Coronary artery (tissue), 2 donors: ENCODE results near the gene BTAF1.

Experiments
- DNase-seq: peaks from one replicate; pipeline ENCODE4 v3.0.0-alpha.2; 2017; ENCODE audit warnings: low spot score
- H3K27ac ChIP-seq, 2 donors: fragments of 200-600 bp; sonication (generic); one replicate each; pipeline ENCODE4 v1.5.1; 2016 to 2019
- H3K4me3 ChIP-seq: fragments of 200-600 bp; sonication (generic); 2 replicates; pipeline ENCODE4 v1.5.1; 2016; ENCODE audit warnings: mild to moderate bottlenecking, moderate library complexity
- CTCF ChIP-seq: fragments of 200-600 bp; sonication (generic); IDR thresholded peaks from one replicate; pipeline ENCODE4 v1.5.1; 2019; ENCODE audit warnings: antibody characterized with exemption

The BTAF1 gene

GRCh38 chr10:92066386-92066785, 142.8 kb downstream of the BTAF1 start:
- H3K27ac ChIP-seq: no peak overlapping the region
- H3K4me3 ChIP-seq: no peak overlapping the region
- no peak for DNase-seq
- no peak for TF ChIP-seq CTCF

- no peak for DNase-seq
- no peak overlapping the region for H3K4me3 ChIP-seq
- no peak overlapping the region for H3K27ac ChIP-seq
- TF ChIP-seq CTCF: no peak
These were observed 145.3 kb downstream of the BTAF1 start for GRCh38 chr10:92068900-92069299.

GRCh38 chr10:92074126-92074887, 150.7 kb downstream of the BTAF1 start:
- no peak overlapping the region for H3K27ac ChIP-seq
- no peak overlapping the region for H3K4me3 ChIP-seq
- no peak for DNase-seq
- TF ChIP-seq CTCF: no peak

GRCh38 chr10:92075829-92076228, 152.3 kb downstream of the BTAF1 start:
- H3K27ac ChIP-seq: no peak overlapping the region
- no peak for TF ChIP-seq CTCF

GRCh38 chr10:92076722-92077121, 153.2 kb downstream of the BTAF1 start:
- no peak for TF ChIP-seq CTCF
- Histone ChIP-seq H3K27ac (no peak overlapping the region), H3K4me3 (no peak overlapping the region)
- DNase-seq: no peak

More at GRCh38 chr10:92075829-92076228, 152.3 kb downstream of the BTAF1 start:
- DNase-seq: no peak
- no peak overlapping the region for H3K4me3 ChIP-seq

GRCh38 chr10:92079003-92079402, 155.4 kb downstream of the BTAF1 start:
- H3K4me3 ChIP-seq: no peak overlapping the region
- TF ChIP-seq CTCF: no peak
- DNase-seq: no peak
- no peak overlapping the region for H3K27ac ChIP-seq
